HUES48 (cell line): ENCODE measurements around the gene TMED8.

Source experiments
- H3K27ac ChIP-seq: one replicate; pipeline ENCODE4 v1.7.0; 2013; ENCODE audit warnings: low read depth, low read length, inconsistent platforms
- H3K27me3 ChIP-seq: 2 replicates; pipeline ENCODE4 v1.6.1; 2013; ENCODE audit warnings: mild to moderate bottlenecking, low read length; ENCODE audit not compliant: control insufficient read depth, insufficient read depth
- H3K36me3 ChIP-seq: 2 replicates; pipeline ENCODE4 v1.6.1; 2013; ENCODE audit warnings: low read length; ENCODE audit not compliant: control insufficient read depth, insufficient read depth
- H3K4me1 ChIP-seq: 2 replicates; pipeline ENCODE4 v1.6.1; 2013; ENCODE audit warnings: mild to moderate bottlenecking, low read length; ENCODE audit not compliant: control insufficient read depth, insufficient read depth
- H3K4me3 ChIP-seq: 2 replicates; pipeline ENCODE4 v1.5.1; 2013; ENCODE audit warnings: mild to moderate bottlenecking, low read depth, low read length
- H3K9ac ChIP-seq: 2 replicates; pipeline ENCODE4 v1.6.1; 2013; ENCODE audit warnings: mild to moderate bottlenecking, low read depth, low read length, moderate library complexity
- H3K9me3 ChIP-seq: 2 replicates; pipeline ENCODE4 v1.6.1; 2013; ENCODE audit warnings: low read length; ENCODE audit not compliant: control insufficient read depth, insufficient read depth

TMED8 gene

DNA sequence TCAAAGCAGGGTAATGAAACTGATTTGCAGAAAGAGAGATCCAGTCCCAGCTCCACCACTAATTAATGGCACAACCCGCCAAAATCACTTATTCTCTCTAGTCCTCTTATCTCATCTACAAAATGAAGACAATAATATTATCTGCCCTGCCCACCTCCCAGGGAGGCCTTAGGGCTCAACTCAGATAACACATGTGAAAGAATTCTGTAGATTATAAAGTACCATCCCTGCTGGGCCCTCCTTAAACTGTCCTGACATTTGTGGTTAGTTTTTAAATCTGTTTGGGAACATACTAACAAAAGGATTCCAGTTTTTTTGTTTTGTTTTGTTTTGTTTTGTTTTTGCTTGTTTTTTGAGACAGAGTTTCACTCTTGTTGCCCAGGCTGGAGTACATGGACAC is 63.5 kb downstream of the TMED8 start:
- H3K4me3 ChIP-seq = no peak overlapping the region
- H3K4me1 ChIP-seq = peaks cover 30% of the 10 kb centered on the region
- H3K27ac ChIP-seq = peak overlapping the region; percentile 76
- no peaks in the 10 kb centered on the region for H3K27me3 ChIP-seq
- no peaks in the 10 kb centered on the region for H3K36me3 ChIP-seq
- no peaks in the 10 kb centered on the region for H3K9me3 ChIP-seq
- H3K9ac ChIP-seq = no peak overlapping the region

- Histone ChIP-seq H3K9ac (no peak overlapping the region), H3K27me3 (no peaks in the 10 kb centered on the region), H3K36me3 (no peaks in the 10 kb centered on the region), H3K27ac (no peak overlapping the region), H3K4me3 (no peak overlapping the region), H3K4me1 (peaks cover 39% of the 10 kb centered on the region), H3K9me3 (no peaks in the 10 kb centered on the region)
Measured at GRCh38 chr14:77311217-77311616, 65.7 kb downstream of the TMED8 start.

- H3K27ac ChIP-seq = no peak overlapping the region
- no peaks in the 10 kb centered on the region for H3K27me3 ChIP-seq
- no peaks in the 10 kb centered on the region for H3K9me3 ChIP-seq
- H3K36me3 ChIP-seq = peaks cover 10% of the 10 kb centered on the region; the same call in 1 of the 2 replicates
- H3K4me3 ChIP-seq = no peak overlapping the region
- H3K4me1 ChIP-seq = peaks cover 33% of the 10 kb centered on the region
- no peak overlapping the region for H3K9ac ChIP-seq
Measured at GRCh38 chr14:77310026-77310425, 66.9 kb downstream of the TMED8 start.

DNA sequence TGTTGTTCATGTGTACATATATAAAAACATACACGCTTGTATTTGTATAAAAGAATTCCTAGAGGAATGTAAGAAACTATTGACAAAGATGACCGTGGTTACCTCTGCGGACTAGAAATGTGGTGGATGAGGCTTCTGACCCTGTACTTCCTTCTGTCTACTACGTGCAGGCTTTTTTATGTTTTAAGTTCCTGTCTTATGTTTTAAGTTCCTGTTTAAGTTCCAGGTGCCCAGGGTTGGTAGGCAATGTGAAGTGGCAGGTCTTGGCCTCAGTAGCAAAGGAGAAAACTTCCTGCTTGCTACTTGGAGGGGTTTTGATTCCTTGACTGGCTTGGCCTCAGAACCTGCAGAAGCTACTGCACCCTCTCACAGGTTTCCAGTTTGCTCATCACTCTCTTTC is 67.8 kb downstream of the TMED8 start:
- Histone ChIP-seq H3K27me3 (no peaks in the 10 kb centered on the region), H3K27ac (no peak overlapping the region), H3K4me1 (peaks cover 24% of the 10 kb centered on the region), H3K4me3 (no peak overlapping the region), H3K9ac (no peak overlapping the region), H3K9me3 (no peaks in the 10 kb centered on the region), H3K36me3 (peaks cover 16% of the 10 kb centered on the region; the same call in 1 of the 2 replicates)

- Histone ChIP-seq H3K36me3 (peaks cover 26% of the 10 kb centered on the region; the same call in 1 of the 2 replicates), H3K4me3 (no peak overlapping the region), H3K9me3 (no peaks in the 10 kb centered on the region), H3K9ac (no peak overlapping the region), H3K4me1 (peaks cover 9% of the 10 kb centered on the region), H3K27ac (peak overlapping the region; percentile 21), H3K27me3 (no peaks in the 10 kb centered on the region)
Measured at GRCh38 chr14:77306851-77307496, 69.9 kb downstream of the TMED8 start.

- Histone ChIP-seq H3K27me3 (no peaks in the 10 kb centered on the region), H3K9ac (no peak overlapping the region), H3K4me3 (no peak overlapping the region), H3K9me3 (no peaks in the 10 kb centered on the region), H3K4me1 (peaks cover 11% of the 10 kb centered on the region), H3K27ac (peak overlapping the region; percentile 21), H3K36me3 (peaks cover 26% of the 10 kb centered on the region; the same call in 1 of the 2 replicates)
Measured at GRCh38 chr14:77306416-77306815, 70.5 kb downstream of the TMED8 start.

DNA sequence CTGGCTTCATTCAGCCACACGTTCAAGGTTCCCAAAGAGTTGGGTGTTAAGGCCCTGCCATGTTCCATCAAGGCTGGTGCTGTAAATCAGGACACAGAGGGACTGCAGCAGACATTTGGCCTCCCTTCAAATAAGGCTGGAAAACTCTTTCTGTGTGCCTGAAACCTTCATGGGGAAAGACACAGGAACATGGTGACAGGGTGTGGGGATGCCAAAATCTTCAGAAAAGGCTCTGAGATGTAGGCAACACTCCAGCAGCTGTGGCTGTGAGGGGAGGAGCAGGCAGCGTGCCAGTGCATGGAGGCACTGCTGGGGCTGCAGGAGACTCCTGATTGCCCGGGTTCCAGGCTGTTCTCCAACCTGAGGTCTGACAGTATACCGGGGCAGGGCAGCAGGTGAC is 71.2 kb downstream of the TMED8 start:
- H3K9me3 ChIP-seq = no peaks in the 10 kb centered on the region
- no peak overlapping the region for H3K27ac ChIP-seq
- no peak overlapping the region for H3K9ac ChIP-seq
- peaks cover 13% of the 10 kb centered on the region for H3K4me1 ChIP-seq
- no peaks in the 10 kb centered on the region for H3K27me3 ChIP-seq
- no peak overlapping the region for H3K4me3 ChIP-seq
- H3K36me3 ChIP-seq = peaks cover 26% of the 10 kb centered on the region; the same call in 1 of the 2 replicates

- Histone ChIP-seq H3K27ac (peak overlapping the region; percentile 69), H3K4me3 (no peak overlapping the region), H3K27me3 (no peaks in the 10 kb centered on the region), H3K36me3 (peaks cover 31% of the 10 kb centered on the region; the same call in 1 of the 2 replicates), H3K9ac (no peak overlapping the region), H3K9me3 (no peaks in the 10 kb centered on the region), H3K4me1 (peaks cover 13% of the 10 kb centered on the region)
Measured at GRCh38 chr14:77303417-77304156, 73.3 kb downstream of the TMED8 start.

DNA sequence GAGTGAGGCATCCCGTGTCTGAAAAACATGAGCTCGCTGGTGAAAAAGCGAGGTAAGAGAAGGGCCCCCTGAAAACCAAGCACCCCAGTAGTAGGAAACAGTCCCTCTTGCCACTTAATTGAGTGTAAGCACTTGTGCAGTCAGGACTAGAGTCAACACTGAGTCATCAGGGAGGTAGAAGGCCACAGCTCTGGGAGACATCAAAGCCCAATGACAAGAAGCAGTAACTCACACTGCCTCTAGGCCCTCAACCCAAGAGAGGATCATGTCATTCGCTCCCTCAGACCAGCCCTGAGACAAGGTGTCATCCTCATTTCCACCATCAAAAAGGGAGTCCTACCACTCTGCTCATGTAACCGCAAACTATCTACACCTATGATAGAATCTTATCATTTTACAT is 74.0 kb downstream of the TMED8 start:
- peaks cover 35% of the 10 kb centered on the region; the same call in 1 of the 2 replicates for H3K36me3 ChIP-seq
- H3K4me1 ChIP-seq = peaks cover 13% of the 10 kb centered on the region
- H3K27me3 ChIP-seq = no peaks in the 10 kb centered on the region
- no peaks in the 10 kb centered on the region for H3K9me3 ChIP-seq
- no peak overlapping the region for H3K4me3 ChIP-seq
- no peak overlapping the region for H3K9ac ChIP-seq
- peak overlapping the region; percentile 52 for H3K27ac ChIP-seq

DNA sequence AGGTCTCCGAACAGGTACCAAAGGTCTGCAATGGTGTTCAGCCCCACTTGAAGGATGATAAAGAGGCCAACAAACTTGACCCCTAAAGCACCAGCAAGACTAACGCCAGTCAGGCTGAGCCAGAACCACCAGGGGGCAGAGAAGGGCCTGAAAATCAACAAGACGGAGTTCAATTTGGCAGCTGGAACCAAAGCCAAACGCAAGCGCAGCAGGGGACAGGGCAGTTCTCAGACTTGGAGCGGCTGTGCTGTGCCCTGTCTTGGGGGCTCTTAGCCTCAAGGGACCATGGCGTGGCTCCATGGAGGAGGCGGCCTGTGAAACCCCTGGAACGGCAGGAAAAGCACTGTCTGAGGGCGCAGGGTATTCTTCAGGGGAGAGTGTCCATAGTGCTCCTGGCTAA is 75.8 kb downstream of the TMED8 start:
- H3K36me3 ChIP-seq = peaks cover 43% of the 10 kb centered on the region; the same call in 1 of the 2 replicates
- H3K4me3 ChIP-seq = no peak overlapping the region
- H3K27me3 ChIP-seq = no peaks in the 10 kb centered on the region
- H3K9me3 ChIP-seq = no peaks in the 10 kb centered on the region
- peaks cover 5% of the 10 kb centered on the region; the same call in 1 of the 2 replicates for H3K4me1 ChIP-seq
- H3K9ac ChIP-seq = no peak overlapping the region
- no peak overlapping the region for H3K27ac ChIP-seq

DNA sequence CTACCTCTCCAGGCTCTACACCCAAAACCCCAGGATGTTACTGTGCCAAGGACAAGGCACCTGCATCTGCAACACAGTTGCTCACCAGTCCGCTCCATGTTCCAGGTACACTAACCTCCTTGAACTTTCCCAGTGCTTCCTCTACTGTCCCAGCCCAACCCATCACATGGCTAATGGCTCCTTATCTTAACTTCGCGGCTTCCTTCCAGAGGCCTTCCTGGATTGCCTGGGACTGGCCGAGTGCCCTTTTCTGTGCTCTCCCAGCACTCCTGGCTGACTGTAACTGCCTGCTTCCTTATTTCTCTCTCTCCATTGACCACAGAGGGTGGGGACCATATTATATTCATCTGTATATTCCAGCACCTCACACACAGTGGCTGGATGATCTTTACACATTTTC is 77.1 kb downstream of the TMED8 start:
- H3K9ac ChIP-seq = no peak overlapping the region
- H3K27me3 ChIP-seq = no peaks in the 10 kb centered on the region
- peaks cover 40% of the 10 kb centered on the region for H3K36me3 ChIP-seq
- no peak overlapping the region for H3K27ac ChIP-seq
- no peaks in the 10 kb centered on the region for H3K9me3 ChIP-seq
- peaks cover 5% of the 10 kb centered on the region; the same call in 1 of the 2 replicates for H3K4me1 ChIP-seq
- H3K4me3 ChIP-seq = no peak overlapping the region
